SW480 (cell line): ENCODE results near the gene BRD3.

Experiments
- DNase-seq: peaks from one replicate; pipeline ENCODE4 v3.0.0-alpha.2; 2016; ENCODE audit warnings: low spot score

The BRD3 gene

DNA sequence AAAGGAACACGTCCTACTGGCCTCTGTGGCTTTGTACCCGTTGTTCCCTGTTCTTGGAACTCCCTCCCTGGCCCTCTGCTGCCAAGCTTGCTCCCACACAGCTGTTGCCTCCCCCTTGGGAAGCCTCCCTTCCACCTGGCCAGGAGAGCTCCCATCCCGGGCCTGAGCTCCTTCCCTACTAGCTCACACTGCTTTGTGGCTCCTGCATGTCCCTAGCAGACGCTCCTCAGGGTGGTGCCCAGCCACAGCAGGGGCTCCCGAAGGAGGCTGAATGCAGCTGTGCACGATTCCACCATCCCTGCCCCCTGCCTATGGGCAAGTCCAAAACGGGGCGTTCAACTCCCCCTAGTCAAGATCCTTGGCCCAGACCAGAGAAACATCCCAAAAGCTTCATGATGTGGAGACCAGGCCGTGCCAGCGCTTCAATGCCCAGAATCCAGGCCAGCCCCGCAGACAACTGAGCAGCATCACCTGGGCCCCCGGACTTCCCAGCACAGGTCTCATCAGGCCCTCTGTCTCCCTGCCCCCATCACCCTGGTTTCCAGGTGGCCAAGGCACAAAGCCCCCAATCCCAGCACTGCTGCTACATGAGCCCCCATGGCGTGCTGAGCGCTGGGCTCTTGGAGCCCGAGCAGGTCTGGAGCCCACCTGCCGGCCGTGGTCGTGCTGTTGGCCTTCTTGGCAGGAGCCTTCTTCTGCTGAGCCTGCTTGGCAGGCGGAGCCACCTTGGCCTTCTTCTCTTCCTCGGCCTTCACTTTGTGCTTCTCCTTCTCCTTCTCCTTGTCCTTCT lies 28.2 kb downstream of the BRD3 start:
- DNase-seq, result no peak

DNA sequence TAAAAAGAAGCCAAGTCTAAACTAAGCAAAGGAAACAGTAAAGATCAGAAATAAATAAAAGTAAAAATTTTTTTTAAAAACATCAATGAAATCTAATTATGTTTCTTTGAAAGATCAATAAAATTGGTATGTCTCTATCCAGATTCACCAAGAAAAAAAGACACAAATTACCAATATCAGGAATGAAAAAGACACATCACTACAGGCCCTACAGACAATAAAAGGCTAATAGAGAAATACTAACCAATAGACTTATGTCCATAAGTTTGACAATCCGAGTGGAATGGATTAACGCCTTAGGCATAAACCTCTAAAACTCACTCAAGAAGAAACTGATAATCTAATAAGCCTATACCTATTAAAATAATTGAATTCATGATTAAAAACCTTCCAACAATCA lies 30.2 kb downstream of the BRD3 start:
- DNase-seq, result no peak

DNA sequence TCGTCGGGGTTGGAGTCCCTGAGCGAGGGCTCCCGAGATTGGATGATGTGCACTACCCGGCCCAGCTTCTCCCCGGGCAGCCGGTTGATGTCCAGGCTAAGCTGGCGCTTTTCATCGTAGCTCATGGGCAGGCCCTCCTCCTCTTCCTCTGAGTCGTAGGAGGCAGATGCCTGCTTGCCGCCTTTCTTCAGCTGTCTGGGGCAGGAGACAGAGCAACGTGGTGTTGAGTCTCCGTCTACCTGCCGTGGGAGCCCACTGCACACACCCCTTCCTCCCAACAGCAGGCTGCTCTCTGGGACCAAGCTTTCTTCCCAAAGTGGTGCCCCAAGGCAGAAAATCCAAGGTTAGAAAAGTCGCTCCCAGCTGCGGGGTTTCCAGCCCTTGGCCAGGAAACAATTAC lies 31.7 kb downstream of the BRD3 start:
- DNase-seq, result no peak

DNA sequence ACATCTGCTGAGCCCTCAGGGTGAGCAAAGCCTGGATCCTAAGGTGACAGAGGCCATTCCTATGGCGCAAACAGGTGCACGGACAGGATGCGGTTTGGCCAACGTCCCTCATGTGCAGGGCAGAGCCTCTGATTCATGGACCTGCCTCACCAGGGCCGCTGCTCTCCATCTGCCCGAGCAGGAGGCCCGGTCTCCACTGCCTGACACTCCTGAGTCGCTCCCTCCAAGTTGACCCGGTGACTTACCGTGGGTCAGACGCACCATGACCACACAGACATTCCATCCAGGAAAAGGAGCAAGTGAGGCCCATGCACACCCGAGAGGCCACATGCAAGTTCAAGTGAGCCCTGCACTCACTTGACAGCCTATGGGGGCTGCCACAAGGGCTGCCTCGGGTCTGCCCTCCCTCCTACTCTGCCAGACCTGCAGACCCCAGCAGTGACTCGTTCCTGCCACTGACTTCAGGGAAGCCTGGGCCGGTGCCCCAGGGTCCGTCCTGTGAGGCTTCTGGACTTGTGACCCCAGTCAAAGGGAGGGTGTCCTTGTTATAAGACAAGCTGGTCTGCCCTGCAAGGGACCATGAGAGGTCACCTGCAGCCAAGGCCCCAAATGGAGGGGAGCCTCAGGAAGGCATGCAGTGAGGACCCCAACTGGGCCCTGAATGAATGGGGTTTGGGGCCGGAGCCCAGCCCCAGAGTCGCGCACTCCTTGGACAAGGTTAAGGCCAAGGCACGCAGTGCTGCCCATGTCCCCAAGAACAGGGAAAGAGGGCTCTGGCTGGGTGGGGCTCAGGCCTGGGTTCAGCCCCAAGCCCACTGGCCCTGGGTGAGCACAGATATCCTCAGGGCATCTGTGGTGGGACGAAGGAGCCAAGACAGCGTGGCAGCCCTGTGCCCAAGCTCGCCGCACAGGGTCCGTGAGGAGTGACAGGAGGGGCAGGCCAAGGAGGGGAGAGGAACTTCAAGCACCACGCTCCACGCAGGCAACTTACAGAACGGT lies 32.5 kb downstream of the BRD3 start:
- no peak for DNase-seq

DNA sequence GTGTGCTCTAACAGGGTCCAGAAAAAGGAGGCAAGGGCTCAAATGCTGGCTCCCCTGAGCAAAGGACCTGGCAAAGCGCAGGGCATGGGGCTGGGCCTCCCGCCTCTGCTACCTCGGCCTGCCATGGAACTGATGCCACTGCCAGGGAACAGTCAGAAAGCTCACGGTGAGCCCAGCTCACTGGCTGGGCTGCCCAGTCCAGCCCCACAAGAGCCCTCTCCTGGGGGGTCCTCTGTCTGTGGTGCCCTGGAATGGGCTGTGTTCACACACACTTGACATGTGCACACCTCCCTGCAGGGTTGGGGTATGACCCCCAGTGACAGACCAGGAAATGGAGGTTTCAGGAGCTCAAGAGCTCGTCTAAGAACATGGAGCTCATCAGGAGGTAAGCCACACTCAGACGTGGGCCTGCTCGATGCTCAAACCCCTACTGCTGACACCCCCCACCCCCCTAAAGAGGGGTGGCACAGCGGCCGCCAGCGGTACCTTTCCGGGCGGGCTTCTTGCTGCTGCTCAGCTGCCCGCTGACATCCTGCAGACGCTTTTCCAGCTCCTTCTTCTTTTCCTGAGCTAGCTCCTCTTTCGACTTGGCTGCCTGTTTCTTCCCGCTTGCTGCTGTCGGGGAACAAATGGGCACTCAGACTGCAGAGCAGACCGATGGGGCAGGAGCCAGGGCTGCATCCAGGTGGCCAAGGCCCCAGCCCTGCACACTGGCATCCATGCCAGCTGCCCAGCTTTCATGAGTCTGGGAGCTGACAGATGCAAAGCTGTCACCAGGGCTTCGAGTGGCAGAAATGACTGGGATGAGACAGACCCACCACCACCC lies 33.4 kb downstream of the BRD3 start:
- no peak for DNase-seq

DNA sequence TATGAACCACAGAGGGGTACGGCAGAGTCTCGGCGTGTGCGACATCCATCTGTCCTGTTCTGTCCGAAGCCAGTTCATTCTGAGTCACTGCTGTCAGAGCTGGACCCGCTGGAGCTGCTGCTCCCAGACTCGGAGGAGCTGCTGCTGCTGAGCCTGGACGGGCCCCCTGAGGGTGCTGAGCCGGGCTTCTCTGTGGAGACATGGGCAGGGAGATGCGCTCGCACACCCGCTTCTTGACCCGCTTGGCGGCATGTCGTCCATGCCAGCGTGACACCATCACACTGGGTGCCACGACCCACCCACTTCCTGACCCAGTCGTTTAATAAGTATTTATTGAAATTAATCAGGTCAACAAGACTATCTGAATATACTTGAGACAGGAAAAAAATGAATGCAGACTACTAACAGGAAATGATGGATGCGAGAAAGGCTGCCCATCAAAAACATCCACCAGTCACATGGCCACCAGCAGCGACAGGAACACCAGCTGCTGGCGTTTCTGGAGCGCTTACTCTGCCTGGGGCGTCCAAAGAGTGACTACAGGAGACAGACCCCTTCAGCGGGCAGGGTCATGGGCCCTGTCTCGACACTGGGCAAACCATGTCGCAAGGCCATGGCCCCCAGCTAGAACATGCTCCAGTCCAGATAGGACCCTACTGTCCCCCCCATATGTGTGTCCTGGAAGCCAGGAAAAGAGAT lies 34.2 kb downstream of the BRD3 start:
- DNase-seq, result no peak

DNA sequence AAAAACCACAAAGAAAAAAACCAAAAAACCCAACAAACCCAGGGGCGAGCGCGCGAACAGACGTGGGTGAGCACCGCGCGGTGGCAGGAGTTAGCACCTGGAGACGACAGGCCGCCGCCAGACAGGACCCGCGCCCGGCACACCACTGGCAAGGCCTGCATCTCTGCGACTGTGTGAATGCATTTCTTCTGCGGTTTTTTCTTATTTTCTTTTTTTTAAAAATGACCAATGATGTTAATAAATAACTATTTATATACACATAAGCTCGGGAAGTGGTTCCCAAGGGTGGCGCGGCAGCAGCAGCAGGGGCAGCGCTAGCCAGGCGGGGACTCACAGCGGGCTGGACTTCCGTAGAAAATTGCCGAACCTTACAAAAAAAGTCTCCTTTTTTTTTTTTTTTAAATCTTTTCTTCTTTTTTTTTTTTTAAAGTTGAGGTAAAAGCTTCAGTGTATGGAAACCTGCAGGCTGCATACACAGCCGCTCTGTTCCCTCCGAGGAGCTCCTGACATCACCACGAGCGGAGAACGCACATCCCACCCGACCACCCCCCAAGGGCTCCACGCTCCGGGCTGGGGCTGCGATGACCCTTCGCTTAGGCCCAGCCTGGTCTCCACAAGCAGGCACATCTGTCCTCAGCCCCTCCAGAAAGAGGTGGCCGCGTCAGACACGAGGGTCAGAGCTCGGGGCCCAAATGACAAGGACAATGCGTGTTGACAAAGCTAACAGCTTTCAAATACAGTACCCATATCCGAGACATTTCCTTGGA lies 35.2 kb downstream of the BRD3 start:
- no peak for DNase-seq

DNA sequence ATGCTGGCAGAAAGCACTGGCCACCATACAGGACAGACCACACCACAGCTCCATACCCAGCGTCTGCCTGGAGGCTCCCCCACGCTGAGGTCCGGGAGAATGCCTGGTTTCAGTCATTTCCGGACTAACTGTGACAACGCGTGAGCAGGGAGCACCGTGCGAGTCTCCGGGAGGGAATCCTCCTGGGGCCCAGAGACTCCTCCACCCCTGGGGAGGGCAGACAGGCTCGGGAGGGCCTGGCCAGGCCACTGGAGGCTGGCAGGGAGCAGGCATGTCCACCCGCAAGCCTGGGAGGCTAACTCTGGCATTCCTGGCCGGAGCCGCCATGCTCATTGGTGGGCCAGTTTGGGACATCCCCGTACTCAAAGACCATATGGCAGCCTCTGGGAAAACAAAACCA lies 36.0 kb downstream of the BRD3 start:
- no peak for DNase-seq

DNA sequence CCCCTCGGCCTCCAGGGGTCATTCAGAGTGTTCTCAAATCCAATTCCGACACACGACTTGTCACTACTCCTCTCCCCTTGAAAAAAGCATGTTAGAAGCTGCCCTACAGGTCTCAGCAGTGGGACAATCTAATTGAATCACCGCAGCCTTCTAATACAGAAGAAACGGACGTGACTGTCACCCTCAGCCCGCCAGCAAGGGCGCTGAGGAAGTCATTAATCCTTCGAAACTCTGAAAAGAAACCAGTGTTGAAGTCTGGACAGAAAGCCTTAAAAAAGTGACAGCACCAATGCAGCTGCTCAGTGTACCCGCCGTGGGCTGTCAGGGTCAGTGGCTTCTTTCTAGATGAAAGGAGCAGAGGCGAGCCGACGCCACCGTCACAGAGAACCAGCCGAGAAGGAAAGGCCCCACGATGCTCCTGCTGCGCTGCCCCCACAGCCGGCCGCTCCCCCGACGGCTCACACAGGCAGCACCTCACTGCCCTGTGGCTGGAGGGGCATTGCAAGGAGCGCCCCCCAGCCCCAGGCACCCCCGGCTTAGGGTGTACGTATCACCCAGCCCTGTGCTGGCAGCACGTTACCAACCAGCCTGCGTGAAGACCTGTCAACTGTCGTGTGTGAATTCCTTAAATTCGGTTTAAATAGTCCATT lies 36.9 kb downstream of the BRD3 start:
- no peak for DNase-seq

DNA sequence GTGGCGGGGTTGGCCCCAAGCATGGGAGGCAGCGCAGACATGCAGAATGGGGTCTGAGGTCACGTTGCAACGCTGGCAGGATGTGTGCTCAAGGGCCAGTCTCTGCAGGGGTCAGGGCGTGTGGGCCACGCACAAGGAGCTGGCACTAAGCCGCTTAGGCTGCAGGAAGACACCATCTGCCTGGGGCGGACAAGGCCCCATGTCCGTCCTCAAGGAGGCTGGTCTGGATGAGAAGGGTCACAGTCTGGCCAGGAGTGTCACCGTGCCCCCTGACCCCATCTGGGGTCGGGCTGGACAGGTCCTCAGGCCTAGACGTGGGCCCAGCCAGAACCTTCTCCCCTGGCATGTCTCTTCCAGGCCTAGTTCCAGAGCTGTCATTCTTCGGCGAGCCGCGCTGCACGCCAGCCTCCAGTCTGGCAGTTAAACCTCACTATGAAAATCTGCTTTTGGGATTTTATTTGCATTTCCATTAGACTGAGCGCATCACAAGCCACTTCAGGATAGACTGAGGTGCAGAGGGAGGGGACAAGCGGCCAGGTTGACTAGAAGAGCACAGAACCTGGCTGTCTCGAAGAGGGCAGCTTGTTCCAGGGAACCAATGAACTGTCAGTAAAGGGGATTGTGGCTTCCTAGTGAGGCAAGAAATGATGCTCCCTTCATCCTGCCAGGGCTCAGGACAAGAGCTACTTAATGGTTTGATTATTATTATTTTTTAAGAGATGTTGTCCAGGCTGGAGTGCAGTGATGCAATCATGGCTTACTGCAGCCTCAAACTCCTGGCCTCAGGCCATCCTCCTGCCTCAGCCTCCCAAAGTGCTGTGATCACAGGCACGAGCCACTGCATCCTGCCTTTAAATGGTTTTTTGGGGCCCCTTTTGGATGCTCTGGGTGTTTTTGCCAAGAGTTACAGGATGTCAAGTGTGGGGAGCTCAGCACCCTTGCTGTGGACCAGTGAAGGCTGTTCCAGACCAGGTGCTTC lies 38.3 kb downstream of the BRD3 start:
- no peak for DNase-seq

DNA sequence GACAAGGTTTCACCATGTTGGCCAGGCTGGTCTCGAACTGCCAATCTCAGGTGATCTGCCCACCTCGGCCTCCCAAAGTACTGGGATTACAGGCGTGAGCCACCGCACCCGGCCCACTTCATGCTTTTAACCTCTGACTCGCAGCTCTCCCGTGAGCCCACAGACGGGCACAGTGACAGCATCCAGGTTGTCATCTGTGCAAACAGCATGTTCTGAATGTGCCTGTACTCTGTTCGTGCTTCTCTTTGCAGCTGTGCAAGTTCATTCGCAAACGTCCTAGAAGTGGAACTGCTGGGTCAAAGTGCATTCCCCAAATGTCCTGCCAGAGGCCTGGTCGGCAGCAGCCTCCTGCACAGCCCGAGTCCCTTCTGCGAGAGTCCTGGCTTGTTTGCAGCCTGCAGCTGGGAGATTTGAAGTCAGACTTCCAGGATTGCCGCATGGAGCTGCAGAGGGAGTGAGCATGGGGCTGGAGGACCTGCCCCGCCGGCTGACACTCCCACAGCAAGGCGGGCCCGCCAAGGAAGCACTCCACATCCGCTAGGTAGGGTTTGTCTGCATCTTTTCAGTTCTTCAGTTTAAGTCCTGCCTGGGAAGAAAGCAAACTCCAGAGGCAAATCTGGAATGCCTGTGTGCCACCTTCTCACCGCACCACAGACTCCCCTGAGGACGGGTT lies 39.1 kb downstream of the BRD3 start:
- DNase-seq, result no peak

DNA sequence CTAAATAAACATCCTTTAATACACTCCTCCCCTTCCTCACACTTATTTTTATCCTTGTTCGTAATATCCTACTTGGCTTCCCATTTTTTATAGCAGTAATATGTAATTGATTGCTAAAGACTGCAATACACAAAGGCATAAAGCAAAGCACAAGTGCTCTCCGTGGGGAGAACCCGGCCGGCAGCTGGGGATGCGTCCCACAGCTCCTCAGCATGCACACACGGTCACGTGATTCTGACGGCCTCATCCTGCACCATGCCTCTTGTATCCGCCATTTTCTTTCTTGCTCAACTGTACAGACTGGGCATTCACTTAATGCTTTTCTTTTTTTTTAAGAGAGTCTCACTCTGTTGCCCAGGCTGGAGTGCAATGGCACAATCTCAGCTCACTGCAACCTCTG lies 39.8 kb downstream of the BRD3 start:
- no peak for DNase-seq

DNA sequence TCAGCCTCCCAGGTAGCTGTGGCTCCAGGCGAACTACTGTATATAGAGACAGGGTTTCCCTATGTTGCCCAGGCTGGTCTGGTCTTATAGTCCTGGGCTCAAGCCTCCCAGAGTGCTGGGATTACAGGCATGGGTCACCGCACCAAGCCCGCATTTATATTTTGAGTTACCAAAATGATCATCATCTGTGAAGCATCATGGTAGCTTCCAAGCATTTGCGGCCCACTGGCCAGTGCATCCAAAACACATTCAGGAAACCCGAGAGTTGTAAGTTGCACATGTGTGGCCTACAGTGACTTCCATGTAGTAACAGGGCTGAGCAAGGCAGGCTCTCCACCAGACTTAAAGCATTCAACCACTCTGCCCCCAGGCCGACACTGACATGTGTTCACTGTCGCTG lies 40.3 kb downstream of the BRD3 start:
- DNase-seq, result no peak

DNA sequence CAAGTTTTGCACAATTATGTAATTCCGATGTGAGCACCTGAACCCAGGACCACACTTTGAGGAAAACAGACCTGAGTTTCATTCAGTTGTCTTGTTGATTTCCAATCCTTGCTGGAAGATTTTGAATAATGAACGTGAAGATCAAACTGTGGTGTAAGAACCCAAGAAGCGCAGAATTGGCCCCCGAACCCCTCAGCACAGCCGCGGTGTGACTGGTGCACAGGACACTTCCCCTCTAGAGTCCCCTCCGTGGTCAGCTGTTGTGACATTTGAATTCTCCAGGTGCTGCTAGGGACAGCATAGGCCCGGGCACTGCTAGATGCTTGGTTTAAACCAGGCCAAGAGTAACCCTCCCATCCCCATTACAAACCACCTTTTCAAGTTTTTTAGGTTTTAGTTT lies 40.8 kb downstream of the BRD3 start:
- DNase-seq, result no peak

DNA sequence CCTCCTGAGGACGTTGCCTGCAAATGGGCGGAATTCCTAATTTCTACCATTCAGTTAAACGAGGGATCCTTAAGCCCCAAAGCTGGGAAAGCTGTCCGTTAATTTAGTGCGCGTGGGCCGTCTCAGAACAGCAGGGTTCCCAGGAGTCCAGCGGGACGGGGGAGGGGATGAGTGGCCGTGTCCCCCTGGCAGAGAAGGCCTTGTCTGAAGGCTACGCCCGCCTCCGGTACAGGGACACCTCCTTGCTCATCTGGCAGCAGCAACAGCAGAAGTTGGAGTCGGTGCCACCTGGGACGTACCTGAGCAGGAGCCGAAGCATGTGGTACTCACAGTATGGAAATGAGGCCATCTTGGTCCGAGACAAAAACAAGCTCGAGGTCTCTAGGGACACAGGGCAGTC lies 41.2 kb downstream of the BRD3 start:
- DNase-seq, result no peak

DNA sequence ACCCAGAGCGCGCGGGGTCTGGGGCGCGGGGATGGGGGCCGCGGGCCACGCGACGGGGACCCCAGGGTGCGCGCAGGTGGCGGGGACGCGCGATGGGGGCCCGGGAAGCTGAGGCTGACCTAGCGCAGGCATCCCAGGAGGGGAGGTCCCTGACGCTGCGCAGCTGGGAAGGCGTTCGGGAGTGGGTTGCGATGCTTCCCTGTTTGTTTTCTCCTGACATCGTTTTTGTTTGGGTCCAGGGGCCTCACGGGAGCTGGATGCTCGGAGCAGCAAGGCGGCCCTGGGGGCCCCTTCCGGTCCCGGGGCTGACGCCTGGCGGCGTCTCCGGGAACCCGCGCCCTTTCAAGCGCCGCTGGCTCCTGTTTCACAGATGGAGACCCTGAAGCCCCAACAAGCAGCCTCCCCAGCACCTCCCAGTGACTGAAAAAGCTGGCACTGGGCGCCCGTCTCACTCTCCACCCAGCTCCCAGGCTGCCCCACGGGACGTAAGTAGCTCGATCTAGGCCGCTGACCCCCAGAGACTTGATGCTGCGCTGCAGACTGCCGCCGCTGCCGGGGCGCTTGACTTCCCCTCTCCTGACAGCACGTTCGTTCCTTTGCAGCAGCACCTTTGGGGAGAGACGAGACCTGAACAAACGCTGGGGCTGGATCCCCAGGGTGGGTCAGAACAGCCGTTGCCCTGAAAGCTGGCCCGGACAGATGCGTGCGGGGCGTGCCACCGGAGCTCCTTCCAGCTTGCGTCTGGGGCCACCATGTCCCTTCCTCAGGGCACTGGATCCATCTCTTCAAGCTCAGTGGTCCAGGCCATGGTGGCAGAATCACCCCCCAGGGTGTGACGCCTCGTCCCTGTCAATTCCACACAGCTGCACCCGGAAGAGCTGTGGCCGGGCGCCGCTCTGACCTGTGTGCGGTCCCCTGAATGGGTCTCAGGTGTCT lies 42.0 kb downstream of the BRD3 start:
- DNase-seq, result peak; percentile 36

DNA sequence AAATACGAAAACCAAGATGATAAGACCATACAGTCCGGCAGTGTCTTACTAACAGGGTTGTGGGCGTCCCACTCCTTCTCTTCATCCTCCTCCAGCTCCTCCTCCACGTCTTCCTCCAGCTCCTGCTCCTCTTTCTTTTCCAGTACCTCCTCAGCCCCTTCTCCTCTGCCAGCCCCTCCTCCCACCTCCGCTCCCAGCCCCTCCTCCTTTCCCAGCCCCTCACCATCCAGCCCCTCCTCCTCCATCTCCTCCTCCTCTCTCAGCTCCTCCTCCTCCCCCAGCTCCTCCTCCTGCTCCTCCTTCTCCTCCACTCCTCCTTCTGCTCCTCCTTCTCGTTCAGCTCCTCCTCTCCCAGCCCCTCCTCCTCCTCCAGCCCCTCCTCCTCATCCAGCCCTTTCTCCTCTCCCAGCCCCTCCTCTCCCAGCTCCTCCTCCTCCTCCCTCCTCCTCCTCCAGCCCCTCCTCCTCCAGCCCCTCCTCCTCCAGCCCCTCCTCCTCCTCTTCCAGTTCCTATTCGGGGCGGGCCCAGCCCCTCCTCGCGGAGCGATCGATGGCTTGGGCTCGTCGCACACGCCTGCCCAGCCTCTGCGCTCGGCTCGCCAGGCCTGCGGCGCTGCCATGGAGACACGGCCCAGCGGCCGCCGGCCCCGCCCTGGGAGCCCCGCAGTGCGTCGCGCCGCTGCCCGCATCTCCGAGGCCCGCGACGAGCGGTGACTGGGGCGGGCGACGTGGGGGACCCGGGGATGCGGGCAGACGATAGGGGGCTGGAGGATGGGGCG lies 42.8 kb downstream of the BRD3 start, which contains the start of gene BRD3OS:
BRD3OS (plus strand) TSS at position 654 of the 778 bp plus-strand sequence. CDS start 1,267 bp downstream, outside the sequence.
- DNase-seq, result peak; percentile 94
